GM20431 (cell line): ENCODE results near the gene TSPAN10.
"Not testable (repeated sequence)": the region's sequence is repeated elsewhere in the genome, so short reads cannot be mapped to it uniquely, and the experiment has no call there.

ENCODE experiments used
- in situ Hi-C: fragments of 300-500 bp; cut with MseI, MboI; formaldehyde crosslinking; loops from one replicate; pipeline ENCODE4 v1.15.0; 2020; ENCODE audit warnings: low sequenced_read_pairs; ENCODE audit not compliant: unreplicated experiment

The TSPAN10 gene

DNA sequence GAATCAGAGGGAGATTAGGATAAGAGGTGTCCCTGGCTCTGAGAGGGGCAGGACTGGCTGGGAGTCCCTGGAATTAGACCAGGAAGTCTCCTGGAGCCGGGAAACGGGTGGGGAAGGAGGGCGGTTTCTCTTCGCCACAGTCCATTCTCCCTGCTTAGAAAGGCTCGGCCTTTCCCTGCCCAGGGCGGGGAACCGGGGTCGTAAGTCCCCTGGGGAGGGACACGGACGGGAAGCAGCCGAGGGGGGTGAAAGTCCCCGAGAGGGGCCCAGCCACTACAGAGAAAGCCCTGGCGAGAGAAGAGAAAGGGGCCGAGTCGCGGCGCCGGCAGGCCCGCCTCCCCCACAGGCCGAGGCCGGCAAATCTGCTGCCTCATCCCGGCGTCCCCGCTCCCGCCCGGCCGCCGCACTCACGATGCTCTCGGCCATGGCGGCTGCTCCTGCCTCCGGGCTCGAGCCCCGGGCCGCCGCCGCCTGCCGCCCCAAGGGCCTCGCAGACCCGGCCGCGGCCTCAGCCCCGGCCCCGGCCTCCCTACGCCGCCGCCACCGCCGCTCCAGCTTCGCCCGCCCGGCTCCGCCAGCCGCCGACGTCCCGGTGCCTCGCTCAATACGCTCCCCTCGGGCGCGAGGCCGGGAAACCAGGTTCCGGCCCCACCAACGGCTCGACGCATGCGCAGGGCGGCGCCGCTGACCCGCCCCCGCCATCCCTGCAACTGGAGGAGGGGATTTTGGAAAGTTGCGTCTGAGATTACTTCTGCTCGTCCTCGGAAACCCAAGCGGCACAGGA is at the start of gene TSPAN10, which contains the start of gene NPLOC4:
TSS of gene TSPAN10 (plus strand) at position 692 of the 784 bp plus-strand sequence. CDS start 5,217 bp downstream, outside the sequence.
TSS of gene NPLOC4 (minus strand) at position 608 of the 784 bp plus-strand sequence. CDS start at position 426, 182 bp downstream.
- in situ Hi-C loops: no loop called here

DNA sequence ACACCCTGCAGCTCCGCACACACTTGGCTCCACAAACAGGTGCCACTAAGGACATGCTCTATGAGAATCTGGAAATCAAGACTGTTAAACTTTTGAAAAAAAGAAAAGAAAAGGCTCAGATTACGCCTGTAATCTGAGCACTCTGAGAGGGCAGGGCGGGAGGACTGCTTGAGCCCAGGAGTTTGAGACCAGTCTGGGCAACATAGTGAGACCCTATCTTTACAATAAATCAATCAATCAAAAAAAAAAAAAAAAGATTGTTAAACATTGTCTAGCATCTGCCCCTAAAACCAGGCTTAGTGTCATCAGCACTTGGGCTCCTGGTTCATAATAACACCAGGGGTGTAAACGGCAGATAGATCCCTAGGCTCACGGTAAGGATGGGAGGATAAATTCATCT is 47.4 kb upstream of the TSPAN10 start:
- in situ Hi-C loops: no loop called here

DNA sequence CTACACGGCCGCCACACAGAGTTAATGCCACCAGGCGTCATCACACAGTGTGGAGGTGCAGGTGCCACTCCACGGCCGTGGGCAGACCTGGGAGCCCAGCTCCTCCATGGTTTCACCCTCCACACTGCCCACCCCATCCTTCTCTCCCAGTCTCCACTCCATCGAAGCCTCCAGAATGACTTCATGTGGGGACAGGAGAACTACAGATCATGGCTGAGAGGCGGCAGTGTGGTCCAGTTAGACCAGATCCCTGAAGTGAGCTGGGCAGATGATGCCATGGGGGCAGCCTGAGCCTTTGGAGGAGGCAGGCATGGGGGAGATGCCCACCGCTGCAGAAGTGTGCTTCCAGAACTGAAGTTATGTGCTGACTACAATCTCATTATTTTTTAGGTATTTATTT is 46.9 kb upstream of the TSPAN10 start:
- in situ Hi-C loops: no loop called here

DNA sequence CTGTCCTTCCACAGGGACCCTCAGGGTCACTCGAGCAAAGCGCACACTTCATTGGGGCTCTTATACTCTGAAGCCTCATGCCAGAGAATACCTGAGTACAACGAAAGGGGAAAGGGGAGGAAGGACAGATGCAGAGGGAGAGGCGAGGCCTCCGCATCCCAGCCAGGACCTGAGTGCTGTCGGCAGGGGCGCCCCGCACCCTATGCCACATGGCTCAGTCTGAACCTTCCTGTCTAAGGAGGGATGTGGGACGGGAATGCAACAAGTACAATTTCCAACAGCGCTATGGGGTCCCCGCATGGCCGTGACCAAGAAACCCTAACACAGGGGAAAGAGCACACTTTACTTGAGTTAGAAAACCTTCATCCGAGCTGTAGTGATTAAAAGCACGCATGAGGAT is 45.0 kb upstream of the TSPAN10 start:
- in situ Hi-C loops: no loop called here

DNA sequence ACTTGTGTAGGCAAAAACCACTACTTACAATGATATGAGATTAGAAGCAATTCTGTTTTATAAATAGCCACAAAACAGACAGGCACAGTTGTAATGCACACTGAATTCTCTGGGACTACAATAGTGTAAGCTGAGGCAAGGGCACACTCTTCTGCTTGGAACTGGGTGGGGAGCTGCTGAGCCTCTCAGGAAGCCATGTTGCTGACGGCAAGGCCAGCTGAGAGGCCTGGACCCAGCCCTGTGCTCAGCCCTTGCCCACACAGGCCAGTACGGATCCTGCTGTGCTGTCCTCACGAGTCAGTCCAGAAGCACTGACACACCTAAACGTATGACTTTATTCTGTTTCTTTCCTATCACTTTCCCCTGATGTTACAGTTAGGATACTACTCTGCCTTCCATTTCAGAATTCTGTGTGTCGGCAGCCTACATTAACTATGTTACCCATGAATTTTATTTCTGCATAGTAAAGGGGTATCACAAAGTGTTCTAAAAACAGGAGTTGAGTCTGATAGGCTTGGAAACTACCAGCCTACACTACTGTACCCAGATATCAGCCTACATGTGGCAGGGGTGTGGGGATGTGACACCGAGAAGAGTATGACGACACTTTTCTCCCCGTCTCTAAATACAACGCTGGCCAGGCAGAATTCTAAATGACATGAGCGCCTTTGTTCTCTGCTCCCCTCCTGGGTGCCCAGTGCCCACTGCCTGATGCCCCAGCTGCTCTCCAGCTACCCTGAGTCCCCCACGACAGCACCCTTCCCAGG is 43.7 kb upstream of the TSPAN10 start:
- in situ Hi-C loops: no loop called here

DNA sequence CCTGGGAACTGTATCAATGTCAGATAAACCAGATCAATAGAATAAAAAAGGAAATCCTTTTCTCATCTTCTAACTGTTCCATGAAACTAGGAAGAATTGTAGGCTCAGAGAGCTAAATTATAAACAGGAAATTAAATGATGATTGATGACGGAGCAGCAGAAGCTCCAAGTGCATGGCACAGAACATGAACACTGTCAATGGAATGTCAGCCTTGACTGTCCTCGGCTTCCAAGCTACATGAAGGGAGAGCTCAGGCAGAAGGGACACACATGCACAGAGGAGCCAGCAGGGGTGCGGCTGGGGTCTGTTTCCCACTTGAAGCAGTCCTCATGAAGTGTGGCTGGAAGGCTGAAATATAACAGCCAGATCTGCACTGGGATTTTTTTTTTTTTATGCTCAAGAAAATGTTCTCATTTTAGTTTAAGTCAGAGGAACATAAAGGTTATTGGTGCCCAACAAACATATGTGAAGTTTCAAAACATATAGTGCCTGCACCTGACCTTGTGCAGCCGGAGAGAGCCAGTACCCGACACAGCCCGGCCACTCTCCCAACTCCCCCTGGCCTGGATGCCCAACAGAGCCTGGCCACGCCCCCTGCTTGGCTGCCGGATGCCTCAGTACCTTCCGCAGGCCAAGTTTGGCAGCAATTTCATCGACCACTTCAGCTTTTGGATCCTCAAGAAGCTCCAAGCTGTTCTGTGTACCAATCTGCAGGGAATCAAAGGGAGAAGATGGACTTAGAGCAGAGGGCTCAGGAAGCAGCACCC is 37.1 kb upstream of the TSPAN10 start:
- in situ Hi-C loops: no loop called here

DNA sequence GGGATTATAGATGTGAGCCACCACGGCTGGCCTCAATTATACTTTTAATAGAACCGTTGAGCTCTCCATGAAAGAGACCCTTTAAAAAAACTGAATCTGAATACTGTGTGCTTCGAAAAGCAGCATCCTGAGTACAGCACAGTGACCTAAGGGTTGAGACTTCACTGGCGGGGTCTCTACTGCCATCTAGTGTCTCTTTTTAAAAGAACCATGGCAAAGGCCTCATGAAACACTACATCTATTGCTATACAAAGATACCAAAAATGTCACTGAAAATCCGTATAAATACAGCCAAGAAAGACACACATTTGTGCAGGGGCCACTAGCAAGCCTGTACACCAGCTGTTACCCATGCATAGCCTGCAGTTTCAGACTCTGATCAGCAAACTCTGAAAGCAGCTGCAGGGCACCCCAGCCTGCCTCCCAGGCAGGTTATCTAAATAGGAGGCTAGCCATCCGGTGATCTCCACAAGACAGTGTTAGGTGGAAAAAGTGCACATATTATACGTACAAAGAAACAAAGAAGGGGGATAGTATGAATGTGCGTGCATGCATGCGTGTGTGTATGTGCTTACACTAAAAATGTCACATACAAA is 35.4 kb upstream of the TSPAN10 start:
- in situ Hi-C loops: no loop called here

DNA sequence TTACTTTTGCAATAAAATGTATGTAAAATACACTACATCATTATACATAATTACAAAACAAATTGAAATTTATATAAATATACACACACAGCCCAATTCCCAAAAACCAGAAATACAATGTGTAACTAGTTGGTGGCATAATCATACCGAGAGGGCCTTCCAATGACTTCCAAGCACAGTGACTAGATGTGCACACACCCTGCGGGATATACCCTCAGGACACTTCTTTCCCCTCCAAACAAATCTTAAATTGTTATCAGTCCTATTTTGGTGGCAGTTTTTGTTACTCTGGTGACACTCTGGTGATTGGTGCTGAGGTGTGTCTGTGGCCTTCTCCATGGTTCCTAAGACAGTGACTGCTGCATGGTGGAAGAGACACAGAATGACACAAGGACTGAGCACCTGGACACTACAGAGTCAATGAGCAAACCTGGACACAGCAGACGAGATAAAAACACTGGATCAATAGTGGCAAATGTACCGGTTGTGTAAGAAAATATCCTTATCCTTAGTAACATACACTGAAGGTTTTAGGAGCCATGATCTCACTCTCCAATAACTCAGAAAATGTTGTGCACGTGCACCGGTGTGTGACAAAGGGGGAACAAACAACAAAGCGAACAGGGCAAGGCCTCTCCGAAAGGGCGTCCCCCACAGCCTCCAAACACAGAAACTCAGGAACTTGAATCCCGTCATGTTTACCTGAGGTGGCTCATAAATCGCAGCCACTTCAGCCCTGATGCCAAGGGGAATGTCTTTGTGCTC is 33.0 kb upstream of the TSPAN10 start:
- in situ Hi-C loops: no loop called here

DNA sequence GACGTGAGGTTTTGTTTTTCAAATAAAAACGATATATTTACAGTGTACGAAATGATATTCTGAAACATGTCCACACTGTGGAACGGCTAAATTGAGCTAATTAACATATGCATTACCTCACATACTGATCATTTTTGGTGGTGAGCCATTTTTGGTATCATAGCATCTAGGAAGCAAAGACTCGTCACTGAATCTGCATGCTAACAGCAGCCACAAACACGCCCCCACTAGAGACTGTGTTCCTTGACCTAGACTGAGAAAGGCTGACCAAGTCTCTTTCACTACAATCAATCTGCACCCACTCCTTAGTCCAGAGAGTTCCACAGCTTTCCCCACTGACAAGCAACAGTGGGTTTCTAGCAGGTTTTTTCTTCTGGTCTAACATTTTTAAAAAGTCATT is 29.6 kb upstream of the TSPAN10 start:
- in situ Hi-C loops: no loop called here

DNA sequence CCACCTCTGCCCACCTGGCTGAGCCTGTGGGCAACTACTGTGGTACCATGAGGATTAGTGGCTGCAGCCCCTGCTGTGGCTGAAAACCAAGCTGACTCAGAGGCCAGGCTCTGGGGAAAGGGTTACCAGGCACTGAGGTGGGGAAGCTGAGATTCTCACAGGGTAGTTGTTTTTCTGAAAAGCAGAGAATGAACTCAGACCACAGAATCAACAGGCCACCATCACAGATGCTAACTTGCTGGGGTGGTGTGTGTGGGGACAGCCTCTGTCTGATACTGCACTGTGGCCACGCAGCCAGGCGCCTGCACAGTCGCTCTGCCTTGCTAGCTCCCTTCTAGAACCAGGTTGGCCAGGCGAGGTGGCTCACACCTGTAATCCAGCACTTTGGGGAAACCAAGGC is 28.9 kb upstream of the TSPAN10 start:
- in situ Hi-C loops: no loop called here

DNA sequence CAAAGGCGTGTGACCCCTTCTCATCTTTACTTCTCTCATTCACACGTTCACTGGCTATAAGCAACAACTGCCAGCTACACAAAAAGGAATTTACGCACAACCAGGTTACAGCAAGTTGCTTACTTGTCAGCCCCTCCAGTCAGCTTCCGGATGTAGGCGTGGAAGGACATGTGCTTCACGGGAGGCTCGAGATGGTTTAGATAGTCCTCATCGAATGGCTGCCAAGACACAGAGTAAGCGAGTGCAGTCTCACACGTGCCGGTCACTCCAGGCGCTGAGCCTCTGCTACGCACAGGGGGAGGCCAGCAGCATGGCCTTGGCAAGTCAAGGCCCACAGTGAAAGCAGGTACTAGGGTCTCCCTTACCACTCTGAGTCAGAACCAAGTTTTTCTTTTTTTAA is 28.4 kb upstream of the TSPAN10 start:
- in situ Hi-C loops: no loop called here

DNA sequence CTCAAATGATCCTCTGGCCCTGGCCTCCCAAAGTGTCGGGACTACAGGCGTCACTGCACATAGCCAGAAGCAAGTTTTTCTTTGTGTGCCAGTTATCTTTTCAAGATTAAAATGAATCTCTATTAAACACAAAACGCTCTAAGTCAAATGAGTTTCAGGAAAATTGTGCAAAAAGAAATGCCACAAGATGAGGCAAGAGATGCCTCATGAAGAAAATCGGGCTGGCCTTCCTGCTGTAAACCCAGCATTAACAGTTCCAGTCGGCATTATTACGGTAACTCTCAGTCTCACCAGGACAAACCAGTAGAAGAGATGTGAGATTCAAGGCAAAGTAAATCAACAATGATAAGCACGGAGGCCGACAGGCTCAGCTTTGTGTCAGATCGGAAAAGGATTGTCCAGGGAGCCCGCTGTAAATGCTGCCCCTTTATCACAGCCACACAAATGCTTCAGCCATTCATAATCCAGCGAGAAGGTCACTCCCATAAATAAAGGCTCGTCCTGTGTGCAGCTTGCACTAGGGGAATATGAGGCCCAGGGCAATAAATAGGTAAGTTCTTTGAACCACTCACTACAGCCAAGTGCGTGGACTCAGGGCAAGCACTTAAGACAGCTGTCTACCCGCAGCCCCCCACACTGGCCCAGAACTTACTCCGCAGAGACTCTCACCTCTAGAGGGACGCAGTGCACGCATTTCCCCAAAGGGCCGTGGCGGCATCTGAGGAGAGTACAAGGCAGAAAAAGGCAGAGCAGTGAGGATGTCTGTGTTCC is 27.3 kb upstream of the TSPAN10 start:
- in situ Hi-C loops: no loop called here

DNA sequence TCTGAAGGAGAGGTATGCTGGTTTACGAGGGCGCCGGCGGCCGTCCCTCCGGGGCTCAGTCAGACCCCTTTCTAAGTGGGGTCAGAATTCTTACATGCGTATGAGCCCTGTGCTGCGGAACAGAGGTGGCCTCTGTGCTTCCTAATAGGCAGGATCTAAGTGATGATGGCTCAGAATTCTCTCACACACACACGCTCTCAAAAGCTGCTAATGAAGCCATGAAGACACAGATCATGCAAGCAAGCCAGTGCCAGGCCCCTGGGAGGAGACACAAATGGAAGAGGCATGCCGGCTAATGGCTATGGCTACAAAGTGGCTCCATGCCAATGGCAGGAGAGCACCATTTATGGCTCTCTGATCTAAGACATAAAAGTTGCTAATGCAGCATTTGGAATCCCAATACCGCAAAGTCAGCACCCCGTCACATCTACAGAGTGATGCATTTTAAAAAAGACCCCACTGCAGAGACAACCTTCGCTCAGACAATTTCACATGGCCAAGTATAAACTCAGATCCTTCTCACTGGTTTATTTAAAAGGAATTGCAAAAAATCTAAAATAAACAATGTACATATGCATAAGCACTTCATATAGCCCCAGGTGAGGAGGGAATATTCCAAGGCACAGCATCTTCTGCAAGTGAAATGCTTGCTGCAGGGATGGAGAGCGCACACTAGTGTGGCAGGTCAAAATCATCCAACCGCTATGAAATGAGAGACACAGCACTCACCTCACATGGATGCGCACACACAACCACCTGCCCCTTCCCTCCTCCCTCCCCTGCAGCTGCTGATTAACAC is 24.6 kb upstream of the TSPAN10 start:
- in situ Hi-C loops: no loop called here

DNA sequence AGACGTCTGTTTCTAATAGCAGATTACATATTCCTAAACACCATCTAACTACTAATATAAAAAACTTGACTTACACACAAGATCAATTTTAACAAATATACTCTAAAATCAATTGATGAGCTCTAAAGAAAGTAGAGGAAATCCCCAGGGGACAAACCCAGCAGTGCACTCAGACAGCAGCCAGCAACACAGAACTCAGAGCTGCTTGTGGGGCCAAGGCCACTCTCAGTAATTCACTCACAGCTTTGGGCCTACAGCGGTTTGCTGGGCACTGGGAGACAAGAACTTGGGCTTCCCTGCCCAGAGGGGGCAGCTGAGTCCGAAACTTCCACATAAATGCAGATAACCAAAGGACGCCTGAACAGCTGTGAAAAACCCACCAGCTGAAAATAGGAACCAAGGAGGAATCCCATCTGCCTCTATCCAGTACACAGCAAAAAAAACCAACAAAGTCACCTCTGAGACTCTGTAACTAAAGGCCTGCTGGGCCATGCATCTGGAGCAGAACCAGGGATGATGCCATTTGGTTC is 21.5 kb upstream of the TSPAN10 start:
- in situ Hi-C loops: no loop called here

DNA sequence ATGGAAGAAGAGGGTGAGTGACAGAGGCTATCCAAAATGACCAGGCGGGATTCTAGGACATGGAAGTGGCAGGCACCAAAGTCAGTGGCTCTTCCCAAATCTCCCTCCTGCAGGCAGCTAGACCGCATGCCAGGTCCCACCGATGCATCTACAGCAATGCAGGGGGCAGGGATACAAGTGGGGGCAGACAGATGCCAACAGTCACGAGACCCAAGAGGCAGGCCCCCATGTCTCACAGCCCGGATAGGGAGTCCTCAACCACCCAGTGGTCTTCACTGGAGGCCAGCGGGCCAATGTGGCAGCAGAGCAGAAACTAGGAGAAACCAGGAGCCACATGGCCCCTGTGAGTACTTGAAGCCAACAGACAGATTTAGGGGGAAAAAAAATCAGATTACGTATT is 20.1 kb upstream of the TSPAN10 start:
- in situ Hi-C loops: no loop called here

DNA sequence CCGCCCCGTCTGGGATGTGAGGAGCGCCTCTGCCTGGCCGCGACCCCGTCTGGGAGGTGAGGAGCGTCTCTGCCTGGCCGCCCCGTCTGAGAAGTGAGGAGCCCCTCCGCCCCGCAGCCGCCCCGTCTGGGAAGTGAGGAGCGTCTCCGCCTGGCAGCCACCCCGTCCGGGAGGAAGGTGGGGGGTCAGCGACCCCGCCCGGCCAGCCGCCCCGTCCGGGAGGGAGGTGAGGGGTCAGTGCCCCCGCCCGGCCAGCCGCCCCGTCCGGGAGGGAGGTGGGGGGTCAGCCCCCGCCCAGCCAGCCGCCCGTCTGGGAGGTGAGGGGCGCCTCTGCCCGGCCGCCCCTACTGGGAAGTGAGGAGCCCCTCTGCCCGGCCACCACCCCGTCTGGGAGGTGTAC is 18.7 kb upstream of the TSPAN10 start:
- in situ Hi-C loops: not testable (repeated sequence)

DNA sequence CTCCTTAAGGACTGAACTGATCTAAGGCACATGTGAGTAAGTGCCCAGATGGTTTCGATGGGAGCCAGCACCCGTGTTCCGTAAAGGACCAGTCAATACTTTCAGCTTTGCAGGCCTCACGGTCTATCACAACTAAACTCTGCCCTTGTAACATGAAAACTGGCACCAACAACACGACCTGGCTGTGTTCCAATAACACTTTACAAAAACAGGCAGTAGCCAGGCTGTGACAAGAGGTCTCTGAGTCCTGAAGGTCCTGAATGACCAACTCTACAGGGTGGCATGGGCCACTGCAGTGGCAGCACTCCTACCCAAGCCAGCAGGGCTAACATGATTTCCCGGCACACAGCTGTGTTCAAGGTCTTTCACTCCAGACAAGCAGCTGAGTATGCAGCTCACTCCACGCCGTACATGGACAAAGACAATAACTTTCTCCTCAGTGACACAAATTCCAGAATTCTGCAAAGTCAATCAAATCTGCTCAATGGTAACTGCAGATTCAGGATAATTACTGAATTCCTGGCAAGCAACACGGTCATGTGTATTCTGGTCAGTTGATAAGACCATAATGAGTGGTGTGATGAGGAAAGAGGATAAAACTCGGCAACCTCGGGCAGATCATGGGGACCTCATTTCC is 15.4 kb upstream of the TSPAN10 start:
- in situ Hi-C loops: no loop called here
